GM12872 (cell line): Measurements from ENCODE around the gene GNAI2.

Experiments used
- CTCF ChIP-seq: IDR thresholded peaks from 3 replicates; pipeline ENCODE4 v1.5.1; 2011; ENCODE audit warnings: low read depth, mild to moderate bottlenecking, low read length, moderate library complexity; ENCODE audit not compliant: insufficient read depth

Gene GNAI2

GRCh38 chr3:50221411-50222168 is 14.4 kb upstream of the GNAI2 start:
- TF ChIP-seq CTCF = peak; percentile 41; the same call in 2 of the 3 replicates

- no peak for TF ChIP-seq CTCF
Observed at GRCh38 chr3:50222169-50222528, 13.9 kb upstream of the GNAI2 start.

GRCh38 chr3:50224639-50225038 is 11.4 kb upstream of the GNAI2 start:
- no peak for TF ChIP-seq CTCF

- no peak for TF ChIP-seq CTCF
Observed at GRCh38 chr3:50226888-50227389, 9.1 kb upstream of the GNAI2 start.

GRCh38 chr3:50227390-50228183 is 8.4 kb upstream of the GNAI2 start:
- TF ChIP-seq CTCF = peak; percentile 77

GRCh38 chr3:50229490-50229889 is 6.5 kb upstream of the GNAI2 start:
- no peak for TF ChIP-seq CTCF

GRCh38 chr3:50230104-50230793 is 5.8 kb upstream of the GNAI2 start:
- no peak for TF ChIP-seq CTCF
